ENCODE results near the gene BST1. TPM values are rescaled to one million over a fixed set of nuclear protein-coding genes. Genes with fewer than 3 reads are reported as not detected.

BST1 gene
- total RNA-seq, 1 experiment from 2014 or later = 1.4 TPM

GRCh38 chr4:15674046-15674445, 28.8 kb upstream of the BST1 start:
- TF ChIP-seq, protein P1, sequence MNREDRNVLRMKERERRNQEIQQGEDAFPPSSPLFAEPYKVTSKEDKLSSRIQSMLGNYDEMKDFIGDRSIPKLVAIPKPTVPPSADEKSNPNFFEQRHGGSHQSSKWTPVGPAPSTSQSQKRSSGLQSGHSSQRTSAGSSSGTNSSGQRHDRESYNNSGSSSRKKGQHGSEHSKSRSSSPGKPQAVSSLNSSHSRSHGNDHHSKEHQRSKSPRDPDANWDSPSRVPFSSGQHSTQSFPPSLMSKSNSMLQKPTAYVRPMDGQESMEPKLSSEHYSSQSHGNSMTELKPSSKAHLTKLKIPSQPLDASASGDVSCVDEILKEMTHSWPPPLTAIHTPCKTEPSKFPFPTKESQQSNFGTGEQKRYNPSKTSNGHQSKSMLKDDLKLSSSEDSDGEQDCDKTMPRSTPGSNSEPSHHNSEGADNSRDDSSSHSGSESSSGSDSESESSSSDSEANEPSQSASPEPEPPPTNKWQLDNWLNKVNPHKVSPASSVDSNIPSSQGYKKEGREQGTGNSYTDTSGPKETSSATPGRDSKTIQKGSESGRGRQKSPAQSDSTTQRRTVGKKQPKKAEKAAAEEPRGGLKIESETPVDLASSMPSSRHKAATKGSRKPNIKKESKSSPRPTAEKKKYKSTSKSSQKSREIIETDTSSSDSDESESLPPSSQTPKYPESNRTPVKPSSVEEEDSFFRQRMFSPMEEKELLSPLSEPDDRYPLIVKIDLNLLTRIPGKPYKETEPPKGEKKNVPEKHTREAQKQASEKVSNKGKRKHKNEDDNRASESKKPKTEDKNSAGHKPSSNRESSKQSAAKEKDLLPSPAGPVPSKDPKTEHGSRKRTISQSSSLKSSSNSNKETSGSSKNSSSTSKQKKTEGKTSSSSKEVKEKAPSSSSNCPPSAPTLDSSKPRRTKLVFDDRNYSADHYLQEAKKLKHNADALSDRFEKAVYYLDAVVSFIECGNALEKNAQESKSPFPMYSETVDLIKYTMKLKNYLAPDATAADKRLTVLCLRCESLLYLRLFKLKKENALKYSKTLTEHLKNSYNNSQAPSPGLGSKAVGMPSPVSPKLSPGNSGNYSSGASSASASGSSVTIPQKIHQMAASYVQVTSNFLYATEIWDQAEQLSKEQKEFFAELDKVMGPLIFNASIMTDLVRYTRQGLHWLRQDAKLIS (CRISPR knock-in tag; IDR thresholded peaks at IDR 0.05; ENCODE audit: borderline replicate concordance) = no peak
- no peak for TF ChIP-seq CTCF (IDR thresholded peaks at IDR 0.05)
- no peak for TF ChIP-seq TEAD4 (CRISPR knock-in tag; IDR thresholded peaks at IDR 0.05)
- TF ChIP-seq, protein P2, sequence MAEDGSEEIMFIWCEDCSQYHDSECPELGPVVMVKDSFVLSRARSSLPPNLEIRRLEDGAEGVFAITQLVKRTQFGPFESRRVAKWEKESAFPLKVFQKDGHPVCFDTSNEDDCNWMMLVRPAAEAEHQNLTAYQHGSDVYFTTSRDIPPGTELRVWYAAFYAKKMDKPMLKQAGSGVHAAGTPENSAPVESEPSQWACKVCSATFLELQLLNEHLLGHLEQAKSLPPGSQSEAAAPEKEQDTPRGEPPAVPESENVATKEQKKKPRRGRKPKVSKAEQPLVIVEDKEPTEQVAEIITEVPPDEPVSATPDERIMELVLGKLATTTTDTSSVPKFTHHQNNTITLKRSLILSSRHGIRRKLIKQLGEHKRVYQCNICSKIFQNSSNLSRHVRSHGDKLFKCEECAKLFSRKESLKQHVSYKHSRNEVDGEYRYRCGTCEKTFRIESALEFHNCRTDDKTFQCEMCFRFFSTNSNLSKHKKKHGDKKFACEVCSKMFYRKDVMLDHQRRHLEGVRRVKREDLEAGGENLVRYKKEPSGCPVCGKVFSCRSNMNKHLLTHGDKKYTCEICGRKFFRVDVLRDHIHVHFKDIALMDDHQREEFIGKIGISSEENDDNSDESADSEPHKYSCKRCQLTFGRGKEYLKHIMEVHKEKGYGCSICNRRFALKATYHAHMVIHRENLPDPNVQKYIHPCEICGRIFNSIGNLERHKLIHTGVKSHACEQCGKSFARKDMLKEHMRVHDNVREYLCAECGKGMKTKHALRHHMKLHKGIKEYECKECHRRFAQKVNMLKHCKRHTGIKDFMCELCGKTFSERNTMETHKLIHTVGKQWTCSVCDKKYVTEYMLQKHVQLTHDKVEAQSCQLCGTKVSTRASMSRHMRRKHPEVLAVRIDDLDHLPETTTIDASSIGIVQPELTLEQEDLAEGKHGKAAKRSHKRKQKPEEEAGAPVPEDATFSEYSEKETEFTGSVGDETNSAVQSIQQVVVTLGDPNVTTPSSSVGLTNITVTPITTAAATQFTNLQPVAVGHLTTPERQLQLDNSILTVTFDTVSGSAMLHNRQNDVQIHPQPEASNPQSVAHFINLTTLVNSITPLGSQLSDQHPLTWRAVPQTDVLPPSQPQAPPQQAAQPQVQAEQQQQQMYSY (CRISPR knock-in tag; IDR thresholded peaks at IDR 0.05) = no peak
- TF ChIP-seq, protein P3, sequence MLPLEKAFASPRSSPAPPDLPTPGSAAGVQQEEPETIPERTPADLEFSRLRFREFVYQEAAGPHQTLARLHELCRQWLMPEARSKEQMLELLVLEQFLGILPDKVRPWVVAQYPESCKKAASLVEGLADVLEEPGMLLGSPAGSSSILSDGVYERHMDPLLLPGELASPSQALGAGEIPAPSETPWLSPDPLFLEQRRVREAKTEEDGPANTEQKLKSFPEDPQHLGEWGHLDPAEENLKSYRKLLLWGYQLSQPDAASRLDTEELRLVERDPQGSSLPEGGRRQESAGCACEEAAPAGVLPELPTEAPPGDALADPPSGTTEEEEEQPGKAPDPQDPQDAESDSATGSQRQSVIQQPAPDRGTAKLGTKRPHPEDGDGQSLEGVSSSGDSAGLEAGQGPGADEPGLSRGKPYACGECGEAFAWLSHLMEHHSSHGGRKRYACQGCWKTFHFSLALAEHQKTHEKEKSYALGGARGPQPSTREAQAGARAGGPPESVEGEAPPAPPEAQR (CRISPR knock-in tag; IDR thresholded peaks at IDR 0.05) = no peak
- no peak for TF ChIP-seq RORB (CRISPR knock-in tag; IDR thresholded peaks at IDR 0.05)
- no peak for TF ChIP-seq USF1 (CRISPR knock-in tag; IDR thresholded peaks at IDR 0.05)
- TF ChIP-seq, protein P4, sequence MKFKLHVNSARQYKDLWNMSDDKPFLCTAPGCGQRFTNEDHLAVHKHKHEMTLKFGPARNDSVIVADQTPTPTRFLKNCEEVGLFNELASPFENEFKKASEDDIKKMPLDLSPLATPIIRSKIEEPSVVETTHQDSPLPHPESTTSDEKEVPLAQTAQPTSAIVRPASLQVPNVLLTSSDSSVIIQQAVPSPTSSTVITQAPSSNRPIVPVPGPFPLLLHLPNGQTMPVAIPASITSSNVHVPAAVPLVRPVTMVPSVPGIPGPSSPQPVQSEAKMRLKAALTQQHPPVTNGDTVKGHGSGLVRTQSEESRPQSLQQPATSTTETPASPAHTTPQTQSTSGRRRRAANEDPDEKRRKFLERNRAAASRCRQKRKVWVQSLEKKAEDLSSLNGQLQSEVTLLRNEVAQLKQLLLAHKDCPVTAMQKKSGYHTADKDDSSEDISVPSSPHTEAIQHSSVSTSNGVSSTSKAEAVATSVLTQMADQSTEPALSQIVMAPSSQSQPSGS (CRISPR knock-in tag; IDR thresholded peaks at IDR 0.05; ENCODE audit: borderline replicate concordance, low read depth) = no peak
- no peak for TF ChIP-seq MLX (CRISPR knock-in tag; IDR thresholded peaks at IDR 0.05)
- TF ChIP-seq ZNF416 (CRISPR knock-in tag; IDR thresholded peaks at IDR 0.05) = no peak
- TF ChIP-seq NR2C2 (CRISPR knock-in tag; IDR thresholded peaks at IDR 0.05) = no peak
- no peak for TF ChIP-seq USF2 (CRISPR knock-in tag; IDR thresholded peaks at IDR 0.05)
- CTCF ChIA-PET = no interaction called here
- POLR2A ChIA-PET = no interaction called here
- Mint-ChIP-seq H3K27ac (no peak overlapping the region), H3K27me3 (ENCODE audit: low read depth) (no peaks in the 10 kb centered on the region), H3K9me3 (no peaks in the 10 kb centered on the region), H3K36me3 (peaks cover 6% of the 10 kb centered on the region), H3K4me1 (peaks cover 27% of the 10 kb centered on the region), H3K4me3 (no peak overlapping the region)
- DNase-seq (ENCODE audit: low spot score) (no peak), ATAC-seq (no peak)

Data from WTC11 (cell line).